Hindlimb muscle (tissue), 1 donor: ENCODE results near the gene FUOM. TPM values are rescaled to one million over a fixed set of nuclear protein-coding genes. Genes with fewer than 3 reads are reported as not detected.

Experiments used
- DNase-seq: peaks from one replicate; pipeline ENCODE4 v3.0.0-alpha.2; 2013
- polyA plus RNA-seq: library from polyadenylated mRNA; unstranded; fragments of 120-200 nt; gene quantifications from one replicate; pipeline ENCODE4 v1.2.1, GENCODE V29; 2013; ENCODE audit not compliant: insufficient read length

FUOM gene
- polyA plus RNA-seq, 1 donor = 5.4 TPM

GRCh38 chr10:133349577-133350011 is 8.2 kb downstream of the FUOM start:
- no peak for DNase-seq

- DNase-seq = no peak
These were observed 8.7 kb downstream of the FUOM start for GRCh38 chr10:133349160-133349568.

- DNase-seq = no peak
These were observed 9.9 kb downstream of the FUOM start for GRCh38 chr10:133347710-133348517.

- no peak for DNase-seq
These were observed 11.4 kb downstream of the FUOM start for GRCh38 chr10:133346413-133346812.

- no peak for DNase-seq
These were observed 13.6 kb downstream of the FUOM start for GRCh38 chr10:133344236-133344635.

GRCh38 chr10:133343558-133343957 is 14.3 kb downstream of the FUOM start:
- no peak for DNase-seq

GRCh38 chr10:133342942-133343341 is 14.9 kb downstream of the FUOM start:
- DNase-seq = no peak

- DNase-seq = no peak
These were observed 15.8 kb downstream of the FUOM start for GRCh38 chr10:133341983-133342382.

- DNase-seq = no peak
These were observed 18.0 kb downstream of the FUOM start for GRCh38 chr10:133339708-133340380.

GRCh38 chr10:133338080-133339071 is 19.4 kb downstream of the FUOM start:
- DNase-seq = no peak

GRCh38 chr10:133337370-133337725 is 20.5 kb downstream of the FUOM start:
- no peak for DNase-seq

GRCh38 chr10:133336577-133337369 is 21.0 kb downstream of the FUOM start, which contains the start of gene CALY:
TSS of gene CALY (minus strand) at chr10:133336896. CDS start at chr10:133328989, 7,907 bp downstream.
- DNase-seq = no peak

- DNase-seq = no peak
These were observed 21.7 kb downstream of the FUOM start for GRCh38 chr10:133336118-133336576.

GRCh38 chr10:133335246-133336117 is 22.3 kb downstream of the FUOM start:
- DNase-seq = peak; percentile 79

GRCh38 chr10:133334503-133335245 is 23.1 kb downstream of the FUOM start:
- DNase-seq = no peak

- DNase-seq = no peak
These were observed 24.7 kb downstream of the FUOM start for GRCh38 chr10:133332936-133333699.

GRCh38 chr10:133329491-133330202 is 28.2 kb downstream of the FUOM start:
- peak; percentile 88 for DNase-seq
